Adrenal gland (tissue), 12 donors: Measurements from ENCODE around the gene ACSL5. TPM values are rescaled to one million over a fixed set of nuclear protein-coding genes. Genes with fewer than 3 reads are reported as not detected.
"Not testable (repeated sequence)": the region's sequence is repeated elsewhere in the genome, so short reads cannot be mapped to it uniquely, and the experiment has no call there.

Source experiments
- DNase-seq, 7 donors: peaks; one replicate each; pipeline ENCODE4 v3.0.0-alpha.2; 2019 to 2020
- H3K27ac ChIP-seq, 5 donors: fragments of 200-600 bp; sonication (generic) in 4 of 5; 1 replicate in 3 of 5; 2 replicates in 2 of 5; pipeline versions ENCODE4 v1.5.1 to v1.8.0; 2016 to 2020; ENCODE audit warnings: mild to moderate bottlenecking in 1 of 5
- H3K27me3 ChIP-seq: fragments of 200-600 bp; 2 replicates; pipeline ENCODE4 v1.8.0; 2021
- H3K36me3 ChIP-seq, 2 donors: fragments of 200-600 bp; replicated peaks in 1 of 2; 1 replicate in 1 of 2; 2 replicates in 1 of 2; pipeline versions ENCODE4 v1.5.1 to v1.8.0; 2018 to 2022
- H3K4me1 ChIP-seq, 2 donors: fragments of 200-600 bp; replicated peaks in 1 of 2; 1 replicate in 1 of 2; 2 replicates in 1 of 2; pipeline versions ENCODE4 v1.5.1 to v1.8.0; 2018 to 2021
- H3K4me3 ChIP-seq, 4 donors: fragments of 200-600 bp; sonication (generic) in 3 of 4; one replicate each; pipeline ENCODE4 v1.5.1; 2016 to 2018
- H3K9me3 ChIP-seq, 3 donors: fragments of 200-600 bp; sonication (generic) in 1 of 3; replicated peaks in 1 of 3; 1 replicate in 2 of 3; 2 replicates in 1 of 3; pipeline versions ENCODE4 v1.5.1 to v1.8.0; 2016 to 2021
- CTCF ChIP-seq, 6 experiments: fragments of 450-650 bp in 4 of 6; fragments of 200-600 bp in 2 of 6; sonication (generic) in 1 of 6; IDR thresholded peaks; 1 replicate in 5 of 6; 2 replicates in 1 of 6; pipeline versions ENCODE4 v1.5.1 to v1.8.0; 2016 to 2021; ENCODE audit warnings: antibody characterized with exemption in 6 of 6, mild to moderate bottlenecking in 2 of 6, moderate library complexity in 1 of 6
- POLR2A ChIP-seq, 2 donors: fragments of 450-650 bp; IDR thresholded peaks; one replicate each; pipeline ENCODE4 v1.6.1; 2017; ENCODE audit warnings: antibody characterized with exemption in 2 of 2, mild to moderate bottlenecking in 2 of 2, moderate library complexity in 1 of 2
- WGBS, 4 donors: extraction: QIAGEN DNeasy Blood & Tissue Kit in 2 of 4; methylation state at CpG; one replicate each; pipeline versions ENCODE4 v1.1.5 to v1.1.7; 2013 to 2017; 5-methylcytosine and 5-hydroxymethylcytosine counted together
- intact Hi-C, 2 donors: fragments of 100-400 bp; cut with DNase I; formaldehyde crosslinking; loops; one replicate each; pipeline versions ENCODE4 v1.14.1 to v1.15.0; 2022 to 2023
- polyA plus RNA-seq, 3 donors: library from polyadenylated mRNA; stranded (reverse); fragments of 200-250 nt in 2 of 3; fragments of 350-450 nt in 1 of 3; fragmentation: Illumina TruSeq in 1 of 3; extraction: RNeasy Lipid Tissue Mini Kit (QIAGEN cat#74804) in 1 of 3; gene quantifications; one replicate each; pipeline ENCODE4 v1.2.3, GENCODE V29; 2013 to 2014
- total RNA-seq, 9 donors: library from RNA; depleted of rRNA in 4 of 9; stranded (reverse); fragments of >200 nt in 4 of 9; fragments of 120-200 nt in 1 of 9; fragmentation: NEBNext Ultra II Directional in 1 of 9; extraction: Animal tissue kit (Norgen Biotek cat#: 25700) in 1 of 9; gene quantifications; one replicate each; pipeline versions ENCODE4 v1.1.0 to v1.2.4, GENCODE V29; 2013 to 2023
- donor health status: healthy with polysubstance abuse.
- donor health status: Bipolar disorder and iron deficiency.
- donor health status: DM: yes; HTN: yes; CAD: no.
- donor health status: DM: no; HTN: no; CAD: no.
- donor health status: DM: no; HTN: no; CAD: no.
- donor health status: DM: yes; HTN: yes; CAD: no.

ACSL5 gene
- total and polyA plus RNA-seq, 12 donors, result 2.1 to 8.6 (median 6.7) TPM

- no peaks in the 10 kb centered on the region for H3K9me3 ChIP-seq
- H3K27me3 ChIP-seq, result no peaks in the 10 kb centered on the region
- WGBS, 4 donors, result 89 to 91% (median 90%) methylated on average over 3 of the region's 3 CpGs
- H3K4me3 ChIP-seq, result no peak overlapping the region
- TF ChIP-seq POLR2A (IDR thresholded peaks at IDR 0.05) (no peak), CTCF (IDR thresholded peaks at IDR 0.05) (no peak)
- H3K36me3 ChIP-seq, result no peaks in the 10 kb centered on the region
- H3K27ac ChIP-seq, result no peak overlapping the region
- H3K4me1 ChIP-seq, result peaks cover 16 to 28% of the 10 kb centered on the region in 2 donors
- intact Hi-C loops, result no loop called here
- no peak for DNase-seq
Measured at GRCh38 chr10:112366992-112367391, 6.9 kb upstream of the ACSL5 start.

- 98 to 100% (median 99%) methylated on average over 3 to 4 of the region's 4 CpGs for WGBS, 4 donors
- H3K27ac ChIP-seq, result no peak overlapping the region
- H3K4me1 ChIP-seq, result peaks cover 11 to 22% of the 10 kb centered on the region in 2 donors
- no peaks in the 10 kb centered on the region for H3K36me3 ChIP-seq
- intact Hi-C loops, result no loop called here
- no peak for DNase-seq
- TF ChIP-seq POLR2A (IDR thresholded peaks at IDR 0.05) (no peak), CTCF (IDR thresholded peaks at IDR 0.05) (no peak)
- H3K27me3 ChIP-seq, result no peaks in the 10 kb centered on the region
- no peaks in the 10 kb centered on the region for H3K9me3 ChIP-seq
- no peak overlapping the region for H3K4me3 ChIP-seq
Measured at GRCh38 chr10:112367516-112367915, 6.4 kb upstream of the ACSL5 start.

GRCh38 chr10:112369495-112370423, 4.2 kb upstream of the ACSL5 start:
- Histone ChIP-seq H3K27ac (no peak overlapping the region), H3K4me1 (peaks cover 7 to 8% of the 10 kb centered on the region in 2 donors), H3K4me3 (no peak overlapping the region), H3K9me3 (no peaks in the 10 kb centered on the region), H3K27me3 (no peaks in the 10 kb centered on the region), H3K36me3 (no peaks in the 10 kb centered on the region)
- TF ChIP-seq POLR2A (IDR thresholded peaks at IDR 0.05) (no peak), CTCF (IDR thresholded peaks at IDR 0.05) (no peak)
- intact Hi-C loops, result no loop called here
- 78 to 92% (median 84%) methylated on average over 14 to 40 of the region's 40 CpGs for WGBS, 4 donors
- DNase-seq, result no peak

GRCh38 chr10:112370424-112370819, 3.5 kb upstream of the ACSL5 start:
- no peaks in the 10 kb centered on the region for H3K9me3 ChIP-seq
- no peaks in the 10 kb centered on the region for H3K27me3 ChIP-seq
- no peak for DNase-seq
- H3K4me1 ChIP-seq, result peaks cover 8% of the 10 kb centered on the region in 2 donors
- WGBS, 4 donors, result 89 to 97% methylated on average over 13 to 15 of the region's 15 CpGs; no CpG with 5 or more reads in 2 of the 4 donors
- intact Hi-C loops, result no loop called here
- no peaks in the 10 kb centered on the region for H3K36me3 ChIP-seq
- no peak overlapping the region for H3K4me3 ChIP-seq
- TF ChIP-seq POLR2A (IDR thresholded peaks at IDR 0.05) (no peak), CTCF (IDR thresholded peaks at IDR 0.05) (no peak)
- H3K27ac ChIP-seq, result no peak overlapping the region

- H3K4me3 ChIP-seq, H3K27ac ChIP-seq, H3K27me3 ChIP-seq, H3K36me3 ChIP-seq, DNase-seq, H3K9me3 ChIP-seq, intact Hi-C loops: not testable (repeated sequence)
- peaks cover 9 to 16% of the 10 kb centered on the region in 2 donors for H3K4me1 ChIP-seq
- WGBS, 4 donors, result 95 to 97% (median 95%) methylated on average over 7 to 13 of the region's 13 CpGs
Measured at GRCh38 chr10:112371326-112371725, 2.6 kb upstream of the ACSL5 start.

- H3K9me3 ChIP-seq, H3K27ac ChIP-seq, intact Hi-C loops, H3K27me3 ChIP-seq, H3K36me3 ChIP-seq, DNase-seq, H3K4me3 ChIP-seq: not testable (repeated sequence)
- 90 to 92% (median 91%) methylated on average over 9 to 11 of the region's 11 CpGs for WGBS, 4 donors
- peaks cover 9 to 18% of the 10 kb centered on the region in 2 donors for H3K4me1 ChIP-seq
Measured at GRCh38 chr10:112372182-112372810, 1.6 kb upstream of the ACSL5 start.
